GM18505 (cell line): ENCODE results near the gene AMELY.
"Not testable (repeated sequence)": the region's sequence is repeated elsewhere in the genome, so short reads cannot be mapped to it uniquely, and the experiment has no call there.

ENCODE experiments used
- ATAC-seq: cut with Tn5 transposase; IDR thresholded peaks from one replicate; pipeline ENCODE4 v1.9.1; 2021; ENCODE audit not compliant: unreplicated experiment
- POLR2A ChIP-seq: IDR thresholded peaks from 4 replicates; pipeline ENCODE4 v1.6.1; 2011; ENCODE audit warnings: borderline replicate concordance; ENCODE audit not compliant: insufficient read depth, insufficient read length; ENCODE audit errors: extremely low read depth

Gene AMELY

GRCh38 chrY:6911253-6911881, at the start of gene AMELY:
Gene AMELY (minus strand): TSS chrY:6911752. CDS start chrY:6872608, 39,144 bp downstream.
- no peak for ATAC-seq
- no peak for TF ChIP-seq POLR2A

GRCh38 chrY:6949947-6950346, 38.4 kb upstream of the AMELY start:
- TF ChIP-seq POLR2A: no peak
- ATAC-seq: no peak

- ATAC-seq: no peak
- no peak for TF ChIP-seq POLR2A
These were observed 36.8 kb upstream of the AMELY start for GRCh38 chrY:6948378-6948777.

GRCh38 chrY:6947695-6948094, 36.1 kb upstream of the AMELY start:
- ATAC-seq: no peak

GRCh38 chrY:6935497-6935896, 23.9 kb upstream of the AMELY start:
- no peak for TF ChIP-seq POLR2A
- no peak for ATAC-seq

More at GRCh38 chrY:6947695-6948094, 36.1 kb upstream of the AMELY start:
- no peak for TF ChIP-seq POLR2A

GRCh38 chrY:6931779-6932396, 20.3 kb upstream of the AMELY start:
- ATAC-seq: no peak
- no peak for TF ChIP-seq POLR2A

GRCh38 chrY:6929237-6929636, 17.7 kb upstream of the AMELY start:
- no peak for TF ChIP-seq POLR2A
- ATAC-seq: no peak

GRCh38 chrY:6928265-6928664, 16.7 kb upstream of the AMELY start:
- no peak for TF ChIP-seq POLR2A
- ATAC-seq: no peak

- ATAC-seq: no peak
- TF ChIP-seq POLR2A: no peak
These were observed 9.5 kb upstream of the AMELY start for GRCh38 chrY:6921061-6921460.

- no peak for ATAC-seq
- TF ChIP-seq POLR2A: no peak
These were observed 1.8 kb upstream of the AMELY start for GRCh38 chrY:6913362-6913761.

- ATAC-seq: no peak
- no peak for TF ChIP-seq POLR2A
These were observed 940 bp downstream of the AMELY start, which contains the start of gene TBL1Y for GRCh38 chrY:6910372-6911252. Gene TBL1Y (plus strand): TSS chrY:6910697. CDS start chrY:7025085, 114,388 bp downstream.

GRCh38 chrY:6909856-6910255, 1.7 kb downstream of the AMELY start:
- ATAC-seq: no peak
- TF ChIP-seq POLR2A: no peak

- no peak for ATAC-seq
- TF ChIP-seq POLR2A: no peak
These were observed 2.4 kb downstream of the AMELY start for GRCh38 chrY:6909118-6909521.

GRCh38 chrY:6908021-6908420, 3.5 kb downstream of the AMELY start:
- ATAC-seq: not testable (repeated sequence)
